IMR-90 (cell line): ENCODE results near the gene CDK14. TPM values are rescaled to one million over a fixed set of nuclear protein-coding genes. Genes with fewer than 3 reads are reported as not detected.

Experiments
- ATAC-seq: fragments of 200-7000 bp; cut with Tn5 transposase; 2 replicates; pipeline ENCODE4 v1.9.1; 2020; ENCODE audit warnings: low read depth, mild to moderate bottlenecking, moderate library complexity
- BruUV-seq: library from RNA; stranded (reverse); fragments of 400-500 nt; replicated peaks from 2 replicates; lab custom pipeline; 2021; lab: Mats Ljungman, UMichigan
- CTCF ChIA-PET: fragments of 300-600 bp; formaldehyde crosslinking; extraction: SDS; loops from one replicate; lab custom pipeline; 2021; ENCODE audit warnings: antibody characterized with exemption; lab: Yijun Ruan, JAX
- POLR2A ChIA-PET: fragments of 300-600 bp; sonication (Branson Sonifier 250); formaldehyde crosslinking; loops from one replicate; lab custom pipeline; 2022; ENCODE audit warnings: antibody characterized with exemption; ENCODE audit not compliant: unreplicated experiment; lab: Charles Lee
- DNase-seq: peaks from one replicate; pipeline ENCODE4 v3.0.0; 2013
- H2AFZ ChIP-seq: replicated peaks from 2 replicates; pipeline ENCODE3; 2013; ENCODE audit warnings: low read length, mild to moderate bottlenecking; ENCODE audit not compliant: poor library complexity
- H2AK5ac ChIP-seq: 2 replicates; pipeline ENCODE4 v1.6.1; 2013; ENCODE audit warnings: low read depth, low read length, inconsistent platforms
- H2AK9ac ChIP-seq: replicated peaks from 2 replicates; pipeline ENCODE3; 2013; ENCODE audit warnings: mild to moderate bottlenecking, low read depth, low read length, moderate library complexity; ENCODE audit not compliant: poor library complexity
- H2BK120ac ChIP-seq: 2 replicates; pipeline ENCODE4 v1.6.1; 2013; ENCODE audit warnings: low read depth, low read length, inconsistent platforms
- H2BK15ac ChIP-seq: 3 replicates; pipeline ENCODE4 v1.6.1; 2013; ENCODE audit warnings: low read depth, low read length, inconsistent platforms
- H2BK20ac ChIP-seq: 2 replicates; pipeline ENCODE4 v1.6.1; 2013; ENCODE audit warnings: low read depth, mild to moderate bottlenecking, inconsistent platforms, low read length, moderate library complexity
- H2BK5ac ChIP-seq: 2 replicates; pipeline ENCODE4 v1.6.1; 2013; ENCODE audit warnings: mild to moderate bottlenecking, low read depth, low read length, inconsistent platforms; ENCODE audit not compliant: poor library complexity, severe bottlenecking
- H3K14ac ChIP-seq: replicated peaks from 2 replicates; pipeline ENCODE4 v1.6.1; 2013; ENCODE audit warnings: low read depth, low read length, inconsistent platforms
- H3K18ac ChIP-seq: 2 replicates; pipeline ENCODE4 v1.6.1; 2013; ENCODE audit warnings: low read depth, low read length, control low read depth
- H3K23ac ChIP-seq: 2 replicates; pipeline ENCODE4 v1.6.1; 2013; ENCODE audit warnings: low read depth, low read length, inconsistent platforms
- H3K27ac ChIP-seq: 2 replicates; pipeline ENCODE4 v1.5.1; 2013; ENCODE audit warnings: mild to moderate bottlenecking, control low read depth, low read length; ENCODE audit not compliant: insufficient read depth
- H3K27me3 ChIP-seq: 2 replicates; pipeline ENCODE4 v1.6.1; 2013; ENCODE audit warnings: low read length; ENCODE audit not compliant: control insufficient read depth, insufficient read depth
- H3K36me3 ChIP-seq: 2 replicates; pipeline ENCODE4 v1.6.1; 2013; ENCODE audit warnings: low read length, mixed read lengths; ENCODE audit not compliant: control insufficient read depth, insufficient read depth
- H3K4ac ChIP-seq: 2 replicates; pipeline ENCODE4 v1.6.1; 2013; ENCODE audit warnings: low read depth, low read length, inconsistent platforms
- H3K4me1 ChIP-seq: 2 replicates; pipeline ENCODE4 v1.6.1; 2013; ENCODE audit warnings: low read length, mixed read lengths; ENCODE audit not compliant: control insufficient read depth, insufficient read depth
- H3K4me2 ChIP-seq: 2 replicates; pipeline ENCODE4 v1.6.1; 2013; ENCODE audit warnings: low read depth, mild to moderate bottlenecking, control low read depth, low read length, moderate library complexity
- H3K4me3 ChIP-seq: 2 replicates; pipeline ENCODE4 v1.5.1; 2013; ENCODE audit warnings: low read depth, mild to moderate bottlenecking, control low read depth, low read length, moderate library complexity; ENCODE audit not compliant: insufficient read depth
- H3K56ac ChIP-seq: 2 replicates; pipeline ENCODE4 v1.6.1; 2013; ENCODE audit warnings: low read length, inconsistent platforms; ENCODE audit not compliant: insufficient read depth; ENCODE audit errors: extremely low read depth
- H3K79me1 ChIP-seq, 2 experiments: 2 replicates each; pipeline ENCODE4 v1.6.1; 2013; ENCODE audit warnings: low read length in 2 of 2, inconsistent platforms in 1 of 2, low read depth in 1 of 2
- H3K9ac ChIP-seq: 2 replicates; pipeline ENCODE4 v1.6.1; 2013; ENCODE audit warnings: low read depth, low read length, control low read depth
- H3K9me1 ChIP-seq: 2 replicates; pipeline ENCODE4 v1.6.1; 2013; ENCODE audit warnings: low read length, inconsistent platforms; ENCODE audit not compliant: insufficient read depth
- H3K9me3 ChIP-seq: 2 replicates; pipeline ENCODE4 v1.6.1; 2013; ENCODE audit warnings: low read length; ENCODE audit not compliant: control insufficient read depth, insufficient read depth
- H4K20me1 ChIP-seq: 2 replicates; pipeline ENCODE4 v1.6.1; 2013; ENCODE audit warnings: low read length, inconsistent platforms; ENCODE audit not compliant: insufficient read depth
- H4K5ac ChIP-seq: 2 replicates; pipeline ENCODE4 v1.6.1; 2013; ENCODE audit warnings: mild to moderate bottlenecking, low read depth, low read length, control low read depth
- H4K8ac ChIP-seq, 2 experiments: 2 replicates each; pipeline ENCODE4 v1.6.1; 2013; ENCODE audit warnings: low read depth in 2 of 2, low read length in 2 of 2, control low read depth in 1 of 2, inconsistent platforms in 1 of 2
- H4K91ac ChIP-seq: 2 replicates; pipeline ENCODE4 v1.6.1; 2013; ENCODE audit warnings: low read depth, low read length, inconsistent platforms; ENCODE audit not compliant: insufficient read depth
- BHLHE40 ChIP-seq: fragments of 150-350 bp; IDR thresholded peaks from 2 replicates; pipeline ENCODE4 v1.6.1; 2016; ENCODE audit warnings: mild to moderate bottlenecking, low read depth, low read length
- CEBPB ChIP-seq: IDR thresholded peaks from 2 replicates; pipeline ENCODE4 v1.6.1; 2012; ENCODE audit warnings: low read depth, low read length, improper control_type of control experiment
- CHD1 ChIP-seq: IDR thresholded peaks from 2 replicates; pipeline ENCODE4 v1.6.1; 2012; ENCODE audit warnings: low read depth, low read length, improper control_type of control experiment
- CTCF ChIP-seq: conservative IDR thresholded peaks from 2 replicates; pipeline ENCODE4 v1.5.1; 2012; ENCODE audit warnings: mild to moderate bottlenecking, low read depth, low read length, improper control_type of control experiment
- ELK1 ChIP-seq: fragments of 150-350 bp; IDR thresholded peaks from 2 replicates; pipeline ENCODE4 v1.6.1; 2016; ENCODE audit warnings: low read depth, mild to moderate bottlenecking, low read length, moderate library complexity, borderline replicate concordance
- FOS ChIP-seq: fragments of 150-350 bp; IDR thresholded peaks from 2 replicates; pipeline ENCODE4 v1.6.1; 2016; ENCODE audit warnings: low read depth, low read length
- MAZ ChIP-seq: IDR thresholded peaks from 2 replicates; pipeline ENCODE4 v1.6.1; 2012; ENCODE audit warnings: low read depth, mild to moderate bottlenecking, low read length, improper control_type of control experiment, moderate library complexity, borderline replicate concordance
- MXI1 ChIP-seq: IDR thresholded peaks from 2 replicates; pipeline ENCODE4 v1.6.1; 2012; ENCODE audit warnings: low read depth, mild to moderate bottlenecking, low read length, moderate library complexity, borderline replicate concordance
- NFE2L2 ChIP-seq: fragments of 150-350 bp; IDR thresholded peaks from 2 replicates; pipeline ENCODE4 v1.6.1; 2016; ENCODE audit warnings: low read depth, mild to moderate bottlenecking, low read length
- POLR2A ChIP-seq: IDR thresholded peaks from 2 replicates; pipeline ENCODE4 v1.6.1; 2012; ENCODE audit warnings: mild to moderate bottlenecking, low read depth, low read length
- RCOR1 ChIP-seq: IDR thresholded peaks from 2 replicates; pipeline ENCODE4 v1.6.1; 2012; ENCODE audit warnings: mild to moderate bottlenecking, low read length, improper control_type of control experiment; ENCODE audit not compliant: insufficient replicate concordance
- RFX5 ChIP-seq: IDR thresholded peaks from 2 replicates; pipeline ENCODE4 v1.8.0; 2012; ENCODE audit warnings: low read depth, mild to moderate bottlenecking, low read length, moderate library complexity
- WGBS, 2 experiments: methylation state at CpG; one replicate each; pipeline versions ENCODE4 v1.1.5 to v1.1.7; 2013; ENCODE audit warnings: missing lambda C conversion rate in 2 of 2; ENCODE audit not compliant: insufficient read length in 1 of 2; ENCODE audit errors: extremely low coverage in 2 of 2; 5-methylcytosine and 5-hydroxymethylcytosine counted together
- dilution Hi-C: fragments of 300-500 bp; cut with HindIII; formaldehyde crosslinking; loops from one replicate; pipeline ENCODE4 v1.14.3; 2018; ENCODE audit warnings: low sequenced_read_pairs; ENCODE audit not compliant: unreplicated experiment
- in situ Hi-C: fragments of 300-500 bp; cut with MboI; formaldehyde crosslinking; loops from 3 replicates; pipeline ENCODE4 v1.14.3; 2019; ENCODE audit warnings: low sequenced_read_pairs, inconsistent platforms, mixed read lengths
- intact Hi-C: fragments of 100-400 bp; cut with micrococcal nuclease; formaldehyde crosslinking; loops from 2 replicates; pipeline ENCODE4 v1.10.0; 2022
- polyA plus RNA-seq, 3 experiments: library from polyadenylated mRNA; depleted of rRNA; stranded (reverse); fragments of >200 nt; gene quantifications; 2 replicates each; pipeline ENCODE4 v1.2.3, GENCODE V29; 2012; ENCODE audit warnings: low replicate concordance in 1 of 3
- total RNA-seq: library from RNA; depleted of rRNA; stranded (reverse); fragments of >200 nt; gene quantifications from 2 replicates; pipeline ENCODE4 v1.2.3, GENCODE V29; 2012

The CDK14 gene
- total and polyA plus RNA-seq, 2 of the 4 experiments (the other 2 are of a cell fraction) = 10.1 to 29.6 TPM

GRCh38 chr7:90994121-90994520 is 398.0 kb downstream of the CDK14 start:
- H3K79me1 ChIP-seq = no peaks in the 10 kb centered on the region
- H2AFZ ChIP-seq = no peak overlapping the region
- no peaks in the 10 kb centered on the region for H4K20me1 ChIP-seq
- H3K4me1 ChIP-seq = no peaks in the 10 kb centered on the region
- no peak overlapping the region for H2BK15ac ChIP-seq
- intact Hi-C loops (no loop called here), in situ Hi-C loops (no loop called here), dilution Hi-C loops (no loop called here)
- H3K9me3 ChIP-seq = no peaks in the 10 kb centered on the region
- no peak for ATAC-seq
- 80% methylated on average over 1 of the region's 2 CpGs; no CpG with 5 or more reads in 1 of the 2 experiments for WGBS, 2 experiments
- no peak overlapping the region for H2AK5ac ChIP-seq
- no peak overlapping the region for H2BK20ac ChIP-seq
- no peaks in the 10 kb centered on the region for H3K27me3 ChIP-seq
- DNase-seq = peak; percentile 16
- H3K9ac ChIP-seq = no peak overlapping the region
- ChIA-PET POLR2A (no interaction called here), CTCF (no interaction called here)
- H3K36me3 ChIP-seq = no peaks in the 10 kb centered on the region; the same call in 1 of the 2 replicates
- no peak overlapping the region for H4K91ac ChIP-seq
- H3K9me1 ChIP-seq = no peaks in the 10 kb centered on the region
- no peak overlapping the region for H3K18ac ChIP-seq
- no TSS peak for BruUV-seq
- H3K4ac ChIP-seq = no peak overlapping the region
- TF ChIP-seq CTCF = no peak
- no peak for TF ChIP-seq MAZ
- no peak for TF ChIP-seq NFE2L2
- TF ChIP-seq RCOR1 = no peak
- TF ChIP-seq BHLHE40 = no peak
- no peak for TF ChIP-seq ELK1
- TF ChIP-seq CEBPB = no peak
- no peak for TF ChIP-seq RFX5
- no peak for TF ChIP-seq POLR2A
- TF ChIP-seq MXI1 = no peak
- no peak for TF ChIP-seq CHD1
- TF ChIP-seq FOS = no peak
- H3K14ac ChIP-seq = no peak overlapping the region
- no peak overlapping the region for H3K56ac ChIP-seq
- H3K4me3 ChIP-seq = no peak overlapping the region
- no peak overlapping the region for H2BK5ac ChIP-seq
- no peak overlapping the region for H4K8ac ChIP-seq
- no peak overlapping the region for H3K4me2 ChIP-seq
- no peak overlapping the region for H4K5ac ChIP-seq
- H2BK120ac ChIP-seq = no peak overlapping the region
- H3K23ac ChIP-seq = no peak overlapping the region
- H2AK9ac ChIP-seq = no peak overlapping the region
- no peak overlapping the region for H3K27ac ChIP-seq
